Mesenteric fat pad (tissue), 1 donor: Measurements from ENCODE around the gene TICRR. TPM values are rescaled to one million over a fixed set of nuclear protein-coding genes. Genes with fewer than 3 reads are reported as not detected.
A peak's percentile ranks its signal among the peaks of the same experiment; 100 is the strongest.
"Not testable (repeated sequence)": the region's sequence is repeated elsewhere in the genome, so short reads cannot be mapped to it uniquely, and the experiment has no call there.

Experiments
- DNase-seq: peaks from one replicate; pipeline ENCODE4 v3.0.0-alpha.2; 2020; ENCODE audit warnings: low spot score
- long read RNA-seq: library from polyadenylated mRNA; unstranded; transcript quantifications from one replicate; pipeline ENCODE4 v2.0.0, GENCODE V29; 2020
- total RNA-seq: library from RNA; stranded (reverse); fragmentation: NEBNext Ultra II Directional; extraction: Animal tissue kit (Norgen Biotek cat#: 25700); gene quantifications from one replicate; pipeline ENCODE4 v1.2.1, GENCODE V29; 2021
- donor health status: DM: yes; HTN: yes; CAD: no.

The TICRR gene
- total RNA-seq = not detected
- long read RNA-seq = 0 reads

GRCh38 chr15:89575146-89575655 lies at the start of gene TICRR:
Gene TICRR, plus strand, starts transcription at chr15:89575469. Its CDS starts 118 bp downstream, at chr15:89575587.
- peak; percentile 96 for DNase-seq

- no peak for DNase-seq
Observed at GRCh38 chr15:89526181-89526580, 49.1 kb upstream of the TICRR start.

- no peak for DNase-seq
Observed at GRCh38 chr15:89526601-89527441, 48.4 kb upstream of the TICRR start.

- DNase-seq = no peak
Observed at GRCh38 chr15:89528757-89529352, 46.4 kb upstream of the TICRR start.

- DNase-seq = no peak
Observed at GRCh38 chr15:89530976-89531375, 44.3 kb upstream of the TICRR start.

GRCh38 chr15:89531796-89532537 lies 43.3 kb upstream of the TICRR start:
- no peak for DNase-seq

GRCh38 chr15:89533861-89534544 lies 41.3 kb upstream of the TICRR start:
- DNase-seq = no peak

GRCh38 chr15:89539027-89539426 lies 36.2 kb upstream of the TICRR start:
- no peak for DNase-seq

- DNase-seq = no peak
Observed at GRCh38 chr15:89542369-89542768, 32.9 kb upstream of the TICRR start.

- DNase-seq = no peak
Observed at GRCh38 chr15:89543389-89543788, 31.9 kb upstream of the TICRR start.

GRCh38 chr15:89549138-89549537 lies 26.1 kb upstream of the TICRR start:
- DNase-seq = not testable (repeated sequence)

- no peak for DNase-seq
Observed at GRCh38 chr15:89550427-89550826, 24.8 kb upstream of the TICRR start.

- DNase-seq = no peak
Observed at GRCh38 chr15:89551550-89551949, 23.7 kb upstream of the TICRR start.

- no peak for DNase-seq
Observed at GRCh38 chr15:89553632-89554031, 21.6 kb upstream of the TICRR start.

- no peak for DNase-seq
Observed at GRCh38 chr15:89554247-89554646, 21.0 kb upstream of the TICRR start.

- DNase-seq = no peak
Observed at GRCh38 chr15:89555768-89556167, 19.5 kb upstream of the TICRR start.

- DNase-seq = no peak
Observed at GRCh38 chr15:89556413-89557262, 18.6 kb upstream of the TICRR start.

- DNase-seq = no peak
Observed at GRCh38 chr15:89559769-89560264, 15.5 kb upstream of the TICRR start.

GRCh38 chr15:89566181-89566580 lies 9.1 kb upstream of the TICRR start:
- DNase-seq = no peak
